ENCODE results near the gene CREBZF.

CREBZF gene

DNA sequence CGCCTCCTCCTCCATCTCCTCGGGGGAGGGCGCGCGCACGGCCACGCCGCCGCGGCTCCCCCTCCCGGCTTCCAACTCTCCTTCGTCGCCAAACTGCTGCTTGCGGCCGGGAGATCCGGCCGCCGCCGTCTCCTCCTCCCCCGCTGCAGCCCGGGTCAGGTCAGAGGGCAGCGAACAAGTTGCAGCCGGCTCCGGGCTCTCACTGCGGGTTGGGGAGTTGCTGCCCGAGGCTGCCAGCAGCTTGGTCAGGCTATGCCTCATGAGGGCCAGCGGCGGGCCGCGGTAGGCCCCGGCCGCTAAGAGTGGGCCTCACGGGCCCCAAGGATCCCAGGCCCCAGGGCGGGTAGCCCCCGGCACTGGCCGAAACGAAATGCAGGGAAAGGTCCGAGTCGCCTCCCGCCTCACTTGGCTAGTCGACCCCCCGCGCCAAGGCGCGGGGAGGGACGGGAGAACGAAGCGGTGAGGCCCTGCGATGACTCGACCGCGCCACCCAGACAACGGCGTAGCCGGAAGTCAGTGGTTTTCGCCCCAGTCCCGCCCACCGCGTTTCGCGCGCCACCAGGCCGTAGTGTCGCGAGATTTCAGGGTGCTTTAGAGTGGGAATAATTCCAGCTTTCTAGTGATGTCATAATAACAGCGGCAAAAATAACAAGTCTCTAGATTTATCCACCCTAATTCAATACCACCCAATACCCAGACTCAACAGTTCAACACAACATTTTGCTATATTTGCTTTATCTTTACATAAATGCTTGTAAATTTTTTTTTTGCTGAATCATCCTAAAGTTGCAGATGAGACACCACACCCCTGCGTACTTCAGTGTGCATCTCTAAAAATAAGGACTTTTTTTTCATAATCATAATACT is at the start of gene CREBZF:
CREBZF (minus strand) TSS at position 515 of the 867 bp plus-strand sequence; CDS start at position 261, 254 bp downstream.
- peak; percentile 89 to 90 for DNase-seq (ENCODE audit: low read depth in 2 of 2)

DNA sequence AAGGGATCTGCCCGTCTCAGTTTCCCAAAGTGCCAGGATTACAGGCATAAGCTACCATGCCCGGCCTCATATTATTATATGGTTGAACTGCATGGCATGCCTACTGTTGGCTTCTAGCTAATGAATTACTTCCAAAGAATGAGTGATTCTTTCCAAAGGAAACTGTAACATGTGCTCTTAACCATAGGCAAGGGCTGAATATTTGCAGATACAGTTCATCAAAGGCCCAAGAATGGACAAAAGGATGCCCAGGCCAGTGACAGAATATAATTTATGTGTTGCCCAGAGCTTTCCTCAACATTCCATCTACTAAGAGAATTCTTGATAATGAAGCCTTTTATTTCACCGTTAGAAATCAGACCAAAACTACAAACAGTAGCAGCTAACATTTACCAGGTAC is 48.0 kb upstream of the CREBZF start:
- no peak for DNase-seq (ENCODE audit: low read depth in 2 of 2)

DNA sequence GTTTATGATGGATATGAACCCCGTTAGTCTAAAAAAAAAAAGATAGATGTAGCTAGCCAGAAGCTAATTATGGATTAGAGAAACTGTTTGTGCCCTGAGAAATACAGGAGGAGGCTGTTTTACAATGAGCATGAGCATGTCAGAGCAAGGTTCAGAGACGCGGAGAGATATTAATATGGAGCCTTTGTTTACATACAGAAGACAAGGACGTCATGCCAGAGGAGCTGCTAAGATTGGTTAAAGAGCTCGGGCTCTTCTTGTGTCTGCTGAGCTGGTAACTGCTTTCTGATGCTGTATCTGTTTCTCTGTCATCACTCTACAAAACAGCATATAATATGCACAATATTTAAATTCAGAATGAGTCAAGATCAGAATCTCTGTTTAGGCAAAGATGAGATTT is 46.0 kb upstream of the CREBZF start:
- DNase-seq (ENCODE audit: low read depth in 2 of 2), result no peak

DNA sequence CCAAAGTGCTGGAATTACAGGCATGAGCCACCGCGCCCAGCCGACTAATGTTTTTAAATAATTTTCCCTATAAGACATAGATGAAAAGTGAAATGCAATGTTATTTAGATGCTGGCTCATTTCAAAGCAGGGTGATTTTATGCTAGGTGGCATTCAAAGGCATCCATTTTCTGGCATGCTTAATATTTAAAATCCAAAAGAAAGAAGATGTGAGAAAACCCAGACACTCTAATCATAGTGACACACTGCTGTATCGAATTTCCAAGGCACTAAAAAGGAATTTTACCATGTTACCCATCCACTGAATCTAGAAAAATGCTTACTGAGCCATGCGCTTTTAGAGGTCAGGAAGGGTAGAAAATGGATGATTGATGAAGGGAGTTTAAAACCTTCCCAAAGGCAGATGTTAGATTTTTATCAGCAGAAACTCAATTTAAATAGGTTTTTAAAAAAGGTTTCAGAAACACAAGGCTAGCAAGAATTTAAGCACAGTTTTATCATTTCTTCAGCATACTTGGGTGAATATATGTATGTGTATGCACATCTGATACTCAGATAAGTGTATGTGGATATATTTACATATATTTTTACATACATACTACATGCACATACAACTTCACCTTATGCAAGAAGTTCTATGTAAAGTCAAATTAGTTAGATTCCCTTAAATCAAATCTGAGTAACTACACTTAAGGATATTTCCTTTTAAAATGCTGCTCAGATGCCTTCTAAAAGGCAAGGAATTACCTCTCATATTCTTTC is 45.2 kb upstream of the CREBZF start:
- DNase-seq (ENCODE audit: low read depth in 2 of 2), result no peak

DNA sequence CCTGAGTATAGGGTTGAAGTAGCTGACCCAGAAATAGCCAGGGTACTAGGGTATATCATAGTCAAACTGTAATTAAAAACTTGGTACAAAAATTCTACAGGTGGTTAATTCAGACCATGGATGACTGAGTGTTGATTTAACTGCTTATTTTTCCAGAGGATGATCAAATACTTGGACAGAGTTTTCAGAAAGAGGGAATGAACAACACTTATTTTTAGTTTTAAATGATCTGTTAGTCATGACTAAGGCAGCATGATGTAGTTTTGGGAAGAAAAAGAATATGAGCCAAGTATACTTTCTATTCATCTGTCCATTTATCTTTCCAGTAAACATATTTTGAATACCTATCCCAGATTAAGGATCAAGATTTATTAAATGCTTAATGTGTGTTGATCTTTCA is 40.9 kb upstream of the CREBZF start:
- no peak for DNase-seq (ENCODE audit: low read depth in 2 of 2)

DNA sequence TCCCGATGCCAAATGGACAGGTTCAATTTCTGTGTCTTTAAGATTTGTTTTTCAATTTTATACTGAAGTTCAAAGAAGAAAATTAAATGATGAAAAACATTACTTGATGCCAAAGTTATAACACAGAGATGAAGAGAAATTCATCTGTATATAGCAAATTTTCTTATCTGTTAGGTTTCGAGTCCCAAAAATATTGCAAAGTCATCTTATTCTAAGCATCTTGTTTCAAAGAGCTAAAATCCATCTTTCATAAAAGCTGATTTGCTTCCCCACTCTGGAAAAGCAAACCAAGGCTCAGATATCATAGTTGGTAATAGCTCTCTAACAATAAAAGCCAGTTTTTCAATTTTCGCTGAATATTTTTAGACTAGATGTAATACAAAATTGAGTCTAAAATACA is 40.0 kb upstream of the CREBZF start:
- DNase-seq (ENCODE audit: low read depth in 2 of 2), result no peak

- DNase-seq (ENCODE audit: low read depth in 2 of 2), result no peak
These were observed 35.2 kb upstream of the CREBZF start for GRCh38 chr11:85699957-85700741.

GRCh38 chr11:85698195-85698594 is 33.3 kb upstream of the CREBZF start:
- DNase-seq (ENCODE audit: low read depth in 2 of 2), result no peak

DNA sequence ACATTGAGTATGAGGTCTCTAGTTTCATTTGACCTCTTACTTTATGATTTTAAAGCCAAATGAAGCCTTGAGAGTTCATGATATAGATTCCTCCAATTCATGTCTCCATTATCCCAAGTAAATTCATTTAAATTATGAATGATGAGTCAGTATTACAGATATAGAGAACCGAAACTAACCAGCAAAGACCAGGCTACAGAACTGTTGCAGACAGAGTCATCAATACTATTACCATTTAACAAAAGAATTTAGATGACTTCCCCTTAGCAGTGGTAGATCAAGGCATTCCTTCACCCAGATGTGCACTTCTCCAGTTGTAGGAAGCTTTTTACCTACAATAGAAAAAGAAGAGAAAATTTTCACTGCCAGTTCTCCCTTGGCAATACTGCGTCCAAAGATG is 32.8 kb upstream of the CREBZF start:
- DNase-seq (ENCODE audit: low read depth in 2 of 2), result no peak

- no peak for DNase-seq (ENCODE audit: low read depth in 2 of 2)
These were observed 30.6 kb upstream of the CREBZF start for GRCh38 chr11:85695546-85695945.

GRCh38 chr11:85694385-85694980 is 29.6 kb upstream of the CREBZF start:
- peak in 1 of 2 experiments; percentile 39 for DNase-seq (ENCODE audit: low read depth in 2 of 2)

DNA sequence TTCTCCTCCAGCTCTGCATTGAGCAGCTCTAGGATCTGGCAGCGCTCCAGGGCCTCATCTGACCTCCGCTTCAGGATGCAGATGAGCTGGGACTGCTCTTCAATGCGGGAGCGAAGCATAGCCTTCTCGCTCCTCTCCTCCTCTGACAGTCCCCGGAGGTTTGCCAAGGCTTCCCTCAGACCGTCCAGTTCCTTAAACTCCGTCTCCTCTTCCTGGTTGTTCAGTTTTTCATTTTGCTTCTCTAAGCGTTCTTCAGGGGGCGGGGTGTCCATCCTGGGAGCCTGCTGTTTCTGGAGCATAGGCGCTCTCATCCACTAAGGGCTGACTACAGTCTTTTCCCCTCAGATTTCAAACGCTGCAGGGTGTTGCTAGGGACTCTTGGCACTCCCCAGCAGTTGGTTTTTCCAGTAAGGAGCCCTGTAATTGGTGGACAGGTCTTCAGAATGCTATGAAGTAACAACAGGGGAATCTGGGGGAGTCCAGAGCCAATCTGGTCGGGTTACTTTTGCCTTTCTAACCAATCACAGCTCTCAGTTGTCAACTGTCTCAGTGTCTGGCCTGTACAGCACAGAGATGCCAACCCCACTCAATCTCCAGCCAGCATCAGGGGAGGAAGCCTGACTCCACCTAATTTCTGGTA is 21.0 kb upstream of the CREBZF start, which contains the start of gene CCDC89:
CCDC89 (minus strand) TSS at position 376 of the 640 bp plus-strand sequence; CDS start at position 311, 65 bp downstream.
- peak in 1 of 2 experiments; percentile 52 for DNase-seq (ENCODE audit: low read depth in 2 of 2)

GRCh38 chr11:85685125-85685819 is 20.3 kb upstream of the CREBZF start:
- no peak for DNase-seq (ENCODE audit: low read depth in 2 of 2)

DNA sequence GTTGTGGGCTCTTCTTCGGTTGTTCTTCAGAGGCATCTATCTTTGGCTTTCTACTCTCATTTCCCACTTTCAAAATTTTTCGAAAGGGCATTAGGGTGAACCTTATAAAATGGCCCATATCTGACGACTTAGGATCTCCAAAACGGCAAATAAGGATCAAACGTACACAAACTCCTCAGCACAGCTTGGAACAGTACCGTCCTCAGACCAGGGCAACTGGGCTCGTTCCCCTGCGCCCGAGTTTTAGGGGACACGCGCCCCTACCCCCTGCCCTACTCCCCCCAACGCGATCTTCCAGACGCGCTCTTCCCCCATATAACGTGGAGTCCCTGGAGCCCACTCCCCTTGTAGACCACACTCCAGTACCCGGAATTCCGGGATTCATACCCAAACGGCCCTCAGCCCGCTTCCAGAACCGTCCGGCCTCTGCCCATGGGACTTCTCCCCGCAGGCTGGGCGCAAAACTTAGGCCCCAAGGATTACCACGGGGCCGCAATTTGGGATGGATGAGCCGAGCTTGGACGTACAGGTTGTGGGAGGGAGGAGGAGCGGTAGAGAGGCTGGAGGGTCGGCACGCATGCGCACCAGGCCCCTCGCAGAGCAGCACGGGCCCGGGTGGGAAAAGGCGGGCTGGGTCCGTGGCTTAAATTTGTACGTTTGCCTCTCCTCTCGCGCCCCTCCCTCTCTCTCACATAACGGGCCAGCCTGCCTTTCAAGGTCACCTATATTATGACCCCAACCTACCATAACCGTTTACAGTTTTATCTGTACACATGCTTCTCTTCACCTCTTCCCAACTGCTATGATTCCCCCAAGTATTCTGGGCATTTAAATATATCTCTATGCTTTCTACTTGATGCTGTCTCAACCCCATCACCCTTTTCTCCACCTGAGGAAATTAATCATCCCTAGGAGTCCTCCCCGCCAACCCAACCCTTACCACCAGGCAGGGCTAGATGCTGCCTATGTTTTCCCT is 17.7 kb upstream of the CREBZF start:
- DNase-seq (ENCODE audit: low read depth in 2 of 2), result no peak

DNA sequence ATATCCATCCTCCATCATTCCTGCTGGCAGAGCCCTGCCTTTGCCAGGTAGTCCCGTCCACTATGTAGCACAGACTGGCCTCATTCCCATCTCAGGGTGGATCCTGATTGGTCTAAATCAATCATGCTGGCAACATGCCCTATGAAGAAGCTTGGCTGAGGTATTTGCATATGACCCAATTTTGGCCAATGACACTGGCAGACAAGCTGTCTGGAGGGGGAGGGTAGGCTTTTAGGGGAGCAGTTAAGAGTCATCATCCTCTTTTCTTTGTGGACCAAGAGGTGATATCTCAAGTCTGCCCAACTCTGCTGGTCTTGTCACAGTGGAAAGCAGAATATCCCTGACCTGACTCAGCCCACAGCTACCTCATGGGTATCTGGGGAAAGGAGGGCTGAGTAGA is 16.0 kb upstream of the CREBZF start:
- no peak for DNase-seq (ENCODE audit: low read depth in 2 of 2)

DNA sequence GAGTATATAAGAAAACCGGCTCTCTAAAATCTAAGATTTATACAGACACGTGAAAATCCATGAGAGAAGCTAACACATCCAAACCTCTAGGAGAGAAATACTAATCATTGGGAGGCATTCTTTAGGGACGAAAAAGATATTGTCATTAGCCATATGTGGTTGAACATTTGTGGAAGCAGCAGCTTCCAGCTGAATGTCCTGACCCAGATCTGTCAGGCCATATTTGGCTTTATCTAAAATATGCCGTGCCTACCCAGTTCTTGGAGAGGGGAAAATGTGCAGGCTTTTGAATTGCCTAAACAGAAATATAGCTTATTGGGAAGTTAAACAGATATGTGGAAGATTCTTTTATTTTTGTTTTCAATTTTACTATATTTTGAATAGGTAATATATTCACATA is 14.6 kb upstream of the CREBZF start:
- DNase-seq (ENCODE audit: low read depth in 2 of 2), result no peak

GRCh38 chr11:85673393-85673792 is 8.5 kb upstream of the CREBZF start:
- no peak for DNase-seq (ENCODE audit: low read depth in 2 of 2)

DNA sequence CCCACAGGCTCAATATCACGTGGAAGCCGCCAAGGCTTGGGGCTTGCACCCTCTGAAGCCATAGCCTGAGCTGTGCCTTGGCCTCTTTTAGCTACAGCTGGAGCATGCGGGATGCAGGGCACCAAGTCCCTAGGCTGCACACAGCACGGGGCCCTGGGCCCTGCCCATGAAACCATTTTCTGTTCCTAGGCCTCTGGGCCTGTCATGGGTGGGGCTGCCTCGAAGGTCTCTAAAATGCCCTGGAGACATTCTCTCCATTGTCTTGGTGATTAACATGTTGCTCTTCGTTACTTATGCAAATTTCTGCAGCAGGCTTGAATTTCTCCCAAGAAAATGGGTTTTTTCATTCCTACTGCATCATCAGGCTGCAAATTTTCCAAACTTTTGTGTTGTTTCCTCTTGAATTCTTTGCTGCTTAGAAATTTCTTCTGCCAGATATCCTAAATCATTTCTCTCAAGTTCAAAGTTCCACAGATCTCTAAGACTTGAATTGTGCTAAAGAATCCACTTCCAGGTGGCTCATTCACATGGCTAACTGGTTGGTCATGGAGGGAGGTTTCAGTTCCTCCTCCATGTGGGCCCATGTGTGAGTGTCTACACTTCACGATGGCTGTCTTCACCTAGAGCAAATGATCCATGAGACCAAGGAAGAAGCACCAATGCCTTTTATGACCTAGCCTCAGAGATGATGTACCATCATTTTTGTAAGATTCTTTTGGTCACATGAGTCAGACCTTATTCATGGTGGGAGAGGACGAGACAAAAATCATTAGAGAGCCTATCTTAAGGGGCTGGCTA is 7.4 kb upstream of the CREBZF start:
- DNase-seq (ENCODE audit: low read depth in 2 of 2), result no peak
